ENCODE measurements around the gene GUCY2D. TPM values are rescaled to one million over a fixed set of nuclear protein-coding genes. Genes with fewer than 3 reads are reported as not detected.
"Not testable (repeated sequence)": the region's sequence is repeated elsewhere in the genome, so short reads cannot be mapped to it uniquely, and the experiment has no call there.

GUCY2D gene
- total RNA-seq, 2 donors from 2014 or later, result not detected

GRCh38 chr17:8021565-8022359 lies 19.3 kb downstream of the GUCY2D start:
- DNase-seq (ENCODE audit: low spot score), result no peak
- Histone ChIP-seq H3K36me3 (no peaks in the 10 kb centered on the region), H3K9me3 (no peaks in the 10 kb centered on the region), H3K27ac (no peak overlapping the region), H3K4me3 (no peak overlapping the region), H3K4me1 (peaks cover 0 to 6% of the 10 kb centered on the region in 2 donors), H3K27me3 (no peaks in the 10 kb centered on the region)
- TF ChIP-seq, protein P1, sequence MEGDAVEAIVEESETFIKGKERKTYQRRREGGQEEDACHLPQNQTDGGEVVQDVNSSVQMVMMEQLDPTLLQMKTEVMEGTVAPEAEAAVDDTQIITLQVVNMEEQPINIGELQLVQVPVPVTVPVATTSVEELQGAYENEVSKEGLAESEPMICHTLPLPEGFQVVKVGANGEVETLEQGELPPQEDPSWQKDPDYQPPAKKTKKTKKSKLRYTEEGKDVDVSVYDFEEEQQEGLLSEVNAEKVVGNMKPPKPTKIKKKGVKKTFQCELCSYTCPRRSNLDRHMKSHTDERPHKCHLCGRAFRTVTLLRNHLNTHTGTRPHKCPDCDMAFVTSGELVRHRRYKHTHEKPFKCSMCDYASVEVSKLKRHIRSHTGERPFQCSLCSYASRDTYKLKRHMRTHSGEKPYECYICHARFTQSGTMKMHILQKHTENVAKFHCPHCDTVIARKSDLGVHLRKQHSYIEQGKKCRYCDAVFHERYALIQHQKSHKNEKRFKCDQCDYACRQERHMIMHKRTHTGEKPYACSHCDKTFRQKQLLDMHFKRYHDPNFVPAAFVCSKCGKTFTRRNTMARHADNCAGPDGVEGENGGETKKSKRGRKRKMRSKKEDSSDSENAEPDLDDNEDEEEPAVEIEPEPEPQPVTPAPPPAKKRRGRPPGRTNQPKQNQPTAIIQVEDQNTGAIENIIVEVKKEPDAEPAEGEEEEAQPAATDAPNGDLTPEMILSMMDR (IDR thresholded peaks at IDR 0.05), result no peak

DNA sequence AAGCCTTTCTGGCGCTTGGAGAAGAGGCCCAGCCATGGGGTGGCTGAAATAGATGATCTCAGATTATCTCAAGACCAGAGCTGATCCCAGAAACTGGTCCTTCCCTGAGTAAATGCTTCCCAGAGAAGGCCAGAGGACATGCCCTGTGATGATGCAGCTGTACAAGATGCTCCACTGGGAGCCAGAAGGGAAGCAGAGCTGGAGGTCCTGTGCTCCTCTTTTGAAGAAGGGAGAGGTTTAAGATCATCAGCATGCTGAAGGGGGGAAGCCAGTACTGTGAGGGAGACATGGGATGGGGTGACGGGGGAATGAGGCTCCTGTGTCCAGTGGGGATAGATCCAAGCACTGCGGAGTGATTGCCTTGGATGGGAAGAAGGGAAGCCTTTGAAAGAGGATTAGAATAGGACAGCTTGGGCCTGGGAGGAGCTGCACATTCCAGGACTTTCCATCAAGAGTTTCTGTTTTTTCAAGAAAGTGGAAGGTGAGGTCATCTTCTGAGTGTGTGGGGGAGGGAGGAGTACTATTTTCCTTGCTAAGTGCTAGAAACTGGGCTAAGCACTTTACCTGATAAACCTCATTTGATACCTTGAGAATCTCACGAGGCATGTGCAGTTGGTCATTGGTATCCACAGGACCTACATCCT lies 20.1 kb downstream of the GUCY2D start:
- no peaks in the 10 kb centered on the region for H3K4me1 ChIP-seq

GRCh38 chr17:8024161-8024560 lies 21.7 kb downstream of the GUCY2D start:
- H3K27ac ChIP-seq; H3K4me3 ChIP-seq; DNase-seq (ENCODE audit: low spot score); H3K36me3 ChIP-seq; H3K4me1 ChIP-seq; H3K27me3 ChIP-seq; H3K9me3 ChIP-seq: not testable (repeated sequence)

More for the DNA sequence above, 20.1 kb downstream of the GUCY2D start:
- H3K27me3 ChIP-seq, result no peaks in the 10 kb centered on the region
- TF ChIP-seq, protein P1 (IDR thresholded peaks at IDR 0.05), result no peak
- H3K36me3 ChIP-seq, result no peaks in the 10 kb centered on the region
- DNase-seq (ENCODE audit: low spot score), result no peak
- no peak overlapping the region for H3K27ac ChIP-seq
- no peaks in the 10 kb centered on the region for H3K9me3 ChIP-seq
- H3K4me3 ChIP-seq, result no peak overlapping the region

GRCh38 chr17:8025176-8025911 lies 22.9 kb downstream of the GUCY2D start:
- TF ChIP-seq, protein P1 (IDR thresholded peaks at IDR 0.05), result no peak
- no peaks in the 10 kb centered on the region for H3K27me3 ChIP-seq
- H3K9me3 ChIP-seq, result no peaks in the 10 kb centered on the region
- H3K4me3 ChIP-seq, result no peak overlapping the region
- H3K36me3 ChIP-seq, result no peaks in the 10 kb centered on the region
- H3K4me1 ChIP-seq, result no peaks in the 10 kb centered on the region
- H3K27ac ChIP-seq, result no peak overlapping the region
- no peak for DNase-seq (ENCODE audit: low spot score)

DNA sequence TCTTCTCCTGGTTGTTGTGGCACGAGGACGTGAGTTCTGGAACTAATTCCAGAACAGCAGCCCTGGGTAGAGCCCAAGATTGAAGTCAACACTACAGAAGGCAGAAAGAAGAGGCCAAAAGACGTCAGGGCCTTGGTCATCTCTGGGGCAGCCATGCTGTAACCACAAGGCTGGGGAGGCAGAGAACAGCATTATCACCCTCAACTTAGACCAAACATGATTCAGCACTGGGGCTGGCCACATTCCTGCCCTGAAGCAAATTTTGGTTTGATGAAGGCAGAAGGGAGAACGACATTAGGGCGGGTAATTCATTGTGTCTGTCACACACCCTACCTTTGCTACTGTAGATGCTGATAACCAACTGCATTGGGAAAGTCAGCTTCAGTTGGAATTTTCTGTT lies 26.7 kb downstream of the GUCY2D start:
- TF ChIP-seq, protein P1 (IDR thresholded peaks at IDR 0.05), result no peak
- Histone ChIP-seq H3K4me1 (no peaks in the 10 kb centered on the region), H3K36me3 (no peaks in the 10 kb centered on the region), H3K27me3 (no peaks in the 10 kb centered on the region), H3K4me3 (no peak overlapping the region), H3K9me3 (no peaks in the 10 kb centered on the region), H3K27ac (no peak overlapping the region)
- DNase-seq (ENCODE audit: low spot score), result no peak

- no peak overlapping the region for H3K27ac ChIP-seq
- DNase-seq (ENCODE audit: low spot score), result no peak
- no peaks in the 10 kb centered on the region for H3K27me3 ChIP-seq
- no peaks in the 10 kb centered on the region for H3K4me1 ChIP-seq
- no peaks in the 10 kb centered on the region for H3K36me3 ChIP-seq
- TF ChIP-seq, protein P1 (IDR thresholded peaks at IDR 0.05), result no peak
- H3K4me3 ChIP-seq, result no peak overlapping the region
- no peaks in the 10 kb centered on the region for H3K9me3 ChIP-seq
Observed at GRCh38 chr17:8031261-8031661, 28.8 kb downstream of the GUCY2D start.
